ENCODE measurements around the gene TUBGCP6. TPM values are rescaled to one million over a fixed set of nuclear protein-coding genes. Genes with fewer than 3 reads are reported as not detected.

Gene TUBGCP6
- polyA plus RNA-seq, 1 donor from 2014 or later: 74.5 TPM

DNA sequence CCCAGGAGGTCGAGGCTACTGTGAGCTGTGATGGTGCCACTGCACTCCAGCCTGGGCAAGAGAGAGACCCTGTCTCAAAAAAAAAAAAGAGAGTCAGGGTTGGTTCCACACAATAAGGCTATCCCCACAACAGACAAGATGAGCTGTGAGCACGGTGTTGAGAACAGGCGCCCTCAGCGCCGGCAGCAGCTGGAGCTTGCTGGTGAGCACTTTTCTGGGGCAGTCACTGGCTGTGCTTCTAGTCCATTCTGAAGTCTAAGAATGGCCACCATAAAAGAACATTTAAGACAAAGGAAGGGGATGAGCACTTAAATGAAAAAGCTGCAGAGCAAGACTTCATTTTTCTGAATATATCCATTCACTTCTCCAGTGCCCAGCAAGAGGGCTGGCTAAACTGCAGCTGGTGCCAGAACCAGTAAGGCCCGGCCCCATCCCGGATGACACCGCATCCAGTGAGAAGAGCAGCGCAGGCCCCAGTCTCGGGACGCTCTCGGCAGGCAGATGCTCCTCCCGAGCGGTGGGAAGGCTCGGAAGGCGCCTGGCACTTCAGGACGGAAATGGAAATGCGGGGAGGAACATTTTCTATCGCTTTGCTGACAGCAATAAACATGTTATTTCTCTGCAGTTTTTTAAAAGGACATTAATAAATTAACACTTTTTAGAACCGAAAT is 12.2 kb downstream of the TUBGCP6 start:
- Histone ChIP-seq H3K4me3 (ENCODE audit: low read length) (no peak overlapping the region), H4K20me1 (ENCODE audit: insufficient read depth) (no peaks in the 10 kb centered on the region), H3F3A (ENCODE audit: insufficient read depth, low read length, poor library complexity, severe bottlenecking) (no peaks in the 10 kb centered on the region), H3K9me3 (ENCODE audit: low read length) (no peaks in the 10 kb centered on the region), H2AFZ (ENCODE audit: low read depth, low read length) (no peak overlapping the region), H3K27ac (ENCODE audit: low read length) (no peak overlapping the region), H3K9ac (ENCODE audit: low read length) (no peak overlapping the region), H3K36me3 (ENCODE audit: insufficient read depth, low read length) (no peaks in the 10 kb centered on the region), H3K27me3 (ENCODE audit: insufficient read depth, low read depth, low read length) (no peaks in the 10 kb centered on the region), H3K79me2 (replicated peaks; ENCODE audit: insufficient read depth, low read length) (peaks cover 6% of the 10 kb centered on the region), H3K9me2 (ENCODE audit: insufficient read depth, low read length) (no peaks in the 10 kb centered on the region), H3K4me2 (ENCODE audit: low read length) (no peak overlapping the region)
- TF ChIP-seq SMC3 (conservative IDR thresholded peaks at IDR 0.05; ENCODE audit: poor library complexity) (no peak), EZH2 (IDR thresholded peaks at IDR 0.05; ENCODE audit: borderline replicate concordance, insufficient read depth, low read length, poor library complexity, severe bottlenecking) (no peak), RAD21 (conservative IDR thresholded peaks at IDR 0.05) (no peak), EP300 (conservative IDR thresholded peaks at IDR 0.05; ENCODE audit: poor library complexity, severe bottlenecking) (no peak), CTCF (IDR thresholded peaks at IDR 0.05; ENCODE audit: poor library complexity, severe bottlenecking) (no peak), POLR2AphosphoS5 (IDR thresholded peaks at IDR 0.05) (no peak), REST (IDR thresholded peaks at IDR 0.05; ENCODE audit: borderline replicate concordance) (no peak), MXI1 (conservative IDR thresholded peaks at IDR 0.05; ENCODE audit: poor library complexity, severe bottlenecking) (no peak), TAF1 (IDR thresholded peaks at IDR 0.05; ENCODE audit: low read depth) (no peak)

DNA sequence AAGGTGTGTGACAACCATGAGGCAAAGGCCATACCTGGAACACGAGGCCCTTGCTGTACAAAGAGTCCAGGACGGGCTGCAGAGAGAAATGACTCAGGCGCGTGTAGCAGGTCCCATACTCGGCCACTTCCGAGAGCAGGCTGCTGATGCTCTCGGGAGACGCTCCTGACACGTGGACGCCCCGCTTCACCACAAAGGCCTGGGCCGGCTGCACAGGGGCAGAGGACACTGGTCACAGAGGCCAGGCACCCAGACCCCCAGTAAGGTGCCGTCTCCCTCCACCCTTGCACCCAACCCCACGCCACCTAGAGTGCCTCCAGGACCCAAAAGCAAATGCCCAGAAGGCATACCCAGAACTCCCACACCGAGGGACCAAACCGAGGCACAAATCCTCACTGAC is 15.5 kb downstream of the TUBGCP6 start:
- no peaks in the 10 kb centered on the region for H3K9me2 ChIP-seq (ENCODE audit: insufficient read depth, low read length)
- H3K36me3 ChIP-seq (ENCODE audit: insufficient read depth, low read length): no peaks in the 10 kb centered on the region
- no peak overlapping the region for H3K9ac ChIP-seq (ENCODE audit: low read length)
- H3K9me3 ChIP-seq (ENCODE audit: low read length): no peaks in the 10 kb centered on the region
- no peaks in the 10 kb centered on the region for H3F3A ChIP-seq (ENCODE audit: insufficient read depth, low read length, poor library complexity, severe bottlenecking)
- no peak for TF ChIP-seq EZH2 (IDR thresholded peaks at IDR 0.05; ENCODE audit: borderline replicate concordance, insufficient read depth, low read length, poor library complexity, severe bottlenecking)
- no peak for TF ChIP-seq MXI1 (conservative IDR thresholded peaks at IDR 0.05; ENCODE audit: poor library complexity, severe bottlenecking)
- no peak overlapping the region for H2AFZ ChIP-seq (ENCODE audit: low read depth, low read length)
- no peak overlapping the region for H3K4me3 ChIP-seq (ENCODE audit: low read length)
- no peak overlapping the region for H3K4me2 ChIP-seq (ENCODE audit: low read length)
- no peaks in the 10 kb centered on the region for H3K27me3 ChIP-seq (ENCODE audit: insufficient read depth, low read depth, low read length)
- no peaks in the 10 kb centered on the region for H4K20me1 ChIP-seq (ENCODE audit: insufficient read depth)
- no peak overlapping the region for H3K27ac ChIP-seq (ENCODE audit: low read length)
- no peaks in the 10 kb centered on the region for H3K79me2 ChIP-seq (replicated peaks; ENCODE audit: insufficient read depth, low read length)

All from neural cell (in vitro differentiated cells).